Measurements from ENCODE around the gene CPNE9.
A peak's percentile ranks its signal among the peaks of the same experiment; 100 is the strongest.

CPNE9 gene

DNA sequence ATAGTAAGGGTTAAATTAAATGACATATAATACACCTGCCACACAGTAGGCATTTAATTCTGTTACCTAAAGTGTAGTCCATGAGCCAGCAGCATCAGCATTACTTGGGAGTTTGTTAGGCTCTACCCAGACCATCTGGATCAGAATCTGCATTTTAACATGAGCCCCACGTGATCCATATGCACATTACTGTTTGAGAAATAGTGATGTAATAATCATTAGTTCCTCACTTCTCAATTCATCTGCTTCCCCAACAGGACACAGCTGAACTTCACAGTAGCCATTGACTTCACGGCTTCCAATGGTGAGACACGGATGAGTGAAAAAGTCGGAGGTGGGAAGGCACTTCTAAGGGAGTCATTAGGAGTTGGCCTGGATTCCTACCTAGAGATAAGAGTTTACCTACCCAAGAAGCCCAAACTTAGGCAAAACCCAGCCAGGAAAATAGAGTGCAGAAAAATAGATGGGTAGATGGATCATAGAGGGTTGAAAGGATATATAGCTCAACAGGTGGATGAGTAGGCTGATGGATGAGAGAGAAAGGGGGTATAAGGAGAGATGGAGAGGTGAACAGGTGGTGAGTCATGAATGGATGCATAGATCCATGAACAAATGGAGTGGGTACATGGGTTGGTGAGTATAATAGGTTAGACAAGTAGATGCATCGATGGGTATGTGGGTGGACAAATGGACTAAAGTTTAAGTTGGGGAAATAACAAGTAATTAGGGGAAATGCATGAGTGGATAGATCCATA lies 13.3 kb downstream of the CPNE9 start:
- DNase-seq: no peak

DNA sequence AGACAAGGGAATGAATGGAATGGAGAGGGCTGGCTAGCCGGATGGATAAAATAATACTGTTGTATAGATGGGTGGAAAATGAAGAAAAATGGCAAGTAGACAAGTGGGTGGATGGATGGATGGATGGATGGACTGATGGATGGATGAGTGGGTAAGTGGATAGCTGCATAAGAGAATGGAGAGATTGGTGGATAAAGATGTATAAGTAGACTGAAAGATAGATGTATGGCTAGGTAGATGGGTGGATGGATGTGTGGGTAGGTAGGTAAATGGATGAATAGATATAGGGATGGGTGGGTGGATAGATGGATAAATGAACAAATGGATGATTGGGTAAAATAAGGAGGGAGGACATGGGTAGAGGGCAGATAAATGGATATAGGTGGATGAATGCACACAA lies 13.9 kb downstream of the CPNE9 start:
- DNase-seq: no peak

DNA sequence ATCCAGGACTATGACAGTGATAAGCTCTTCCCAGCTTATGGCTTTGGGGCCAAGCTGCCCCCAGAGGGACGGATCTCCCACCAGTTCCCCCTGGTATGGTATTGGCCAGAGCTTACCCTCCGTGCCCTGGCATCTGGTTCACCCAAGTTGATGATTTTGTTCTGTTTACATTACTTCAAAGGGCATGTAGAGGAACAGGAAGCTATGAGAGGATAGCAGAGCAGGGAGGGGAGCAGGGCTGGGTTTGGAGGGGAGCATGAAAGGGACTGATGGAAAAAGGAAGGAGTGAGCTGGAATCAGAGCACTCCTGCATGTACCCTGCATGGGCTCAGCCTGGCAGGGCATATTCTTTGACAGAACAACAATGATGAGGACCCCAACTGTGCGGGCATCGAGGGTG lies 14.5 kb downstream of the CPNE9 start:
- DNase-seq: no peak

DNA sequence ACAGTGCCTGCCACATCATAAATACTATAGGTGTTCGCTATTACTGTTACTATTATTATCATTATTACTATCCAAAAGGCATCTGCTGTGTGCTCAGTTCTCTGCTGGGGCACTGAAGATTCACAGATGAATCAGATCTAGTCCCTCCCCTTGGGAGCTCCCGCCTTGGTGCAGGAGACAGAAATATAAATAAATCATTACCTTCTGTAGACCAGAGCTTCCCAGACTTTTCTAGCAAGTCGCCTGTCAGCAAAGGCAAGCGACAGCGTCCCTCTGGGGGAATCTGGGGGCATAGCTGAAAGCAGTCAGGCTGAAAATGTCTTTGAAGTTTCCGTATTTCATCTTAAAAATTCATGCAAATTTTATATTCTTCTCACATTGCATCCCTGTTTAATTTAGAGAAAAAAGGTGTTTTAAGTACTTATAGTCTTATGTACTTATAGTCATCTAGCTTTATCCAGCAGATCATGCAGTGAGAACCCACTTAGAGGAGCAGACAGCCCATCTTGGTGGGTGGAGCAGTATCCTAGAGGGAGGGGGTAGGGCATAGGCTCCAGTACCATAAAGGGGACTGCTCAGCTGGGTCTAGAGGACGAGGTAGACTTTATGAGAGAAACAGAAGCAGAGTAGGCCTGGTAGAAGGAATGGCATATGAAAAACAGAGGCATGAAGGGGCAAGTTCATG lies 17.5 kb downstream of the CPNE9 start:
- DNase-seq: no peak

DNA sequence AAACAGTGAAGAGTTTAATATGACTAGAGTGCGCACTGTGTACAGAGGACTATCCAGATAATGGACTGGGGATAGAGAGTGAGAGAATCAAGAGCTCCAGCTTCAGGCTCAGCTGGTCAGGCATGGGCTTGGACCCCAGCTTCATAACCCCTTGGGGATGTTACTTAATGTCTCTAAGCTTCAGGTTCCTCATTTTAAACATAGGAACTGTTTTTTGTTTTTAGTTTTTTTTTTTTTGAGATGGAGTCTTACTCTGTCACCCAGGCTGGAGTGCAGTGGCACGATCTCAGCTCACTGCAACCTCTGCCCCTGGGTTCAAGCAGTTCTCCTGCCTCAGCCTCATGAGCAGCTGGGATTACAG lies 18.0 kb downstream of the CPNE9 start:
- no peak for DNase-seq

DNA sequence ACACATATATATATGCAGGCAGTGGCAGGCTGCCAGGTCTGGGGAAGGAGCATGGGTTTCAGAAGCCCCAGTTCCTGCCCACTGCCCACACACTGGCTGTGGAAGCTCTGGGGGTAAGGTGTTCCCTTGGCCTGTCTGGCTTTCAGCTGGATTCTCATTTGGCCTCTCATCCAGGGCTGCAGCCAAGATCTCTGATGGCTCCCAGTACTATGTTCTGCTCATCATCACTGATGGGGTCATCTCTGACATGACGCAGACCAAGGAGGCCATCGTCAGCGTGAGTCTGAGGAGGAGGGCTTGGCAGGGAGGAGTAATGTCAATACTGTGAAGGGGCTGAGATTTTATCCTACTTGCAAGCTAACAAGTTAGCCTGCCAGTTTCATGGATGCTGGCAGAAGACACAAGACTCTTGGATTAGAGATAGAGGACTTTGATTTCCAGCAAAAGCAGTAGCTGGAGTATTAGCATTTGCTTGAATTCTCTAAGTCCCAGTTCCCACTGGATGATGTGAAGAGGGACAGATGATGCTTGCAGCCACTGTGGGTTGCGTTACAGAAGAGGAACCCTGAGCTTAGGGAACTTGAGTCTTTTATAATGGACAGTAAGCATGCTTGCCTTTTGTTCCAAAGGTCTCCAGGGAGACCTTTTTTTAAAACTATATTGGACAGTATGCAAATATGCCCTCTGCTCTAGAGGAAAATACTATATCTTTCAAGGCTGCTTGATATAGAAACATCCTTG lies 22.3 kb downstream of the CPNE9 start:
- DNase-seq: no peak

DNA sequence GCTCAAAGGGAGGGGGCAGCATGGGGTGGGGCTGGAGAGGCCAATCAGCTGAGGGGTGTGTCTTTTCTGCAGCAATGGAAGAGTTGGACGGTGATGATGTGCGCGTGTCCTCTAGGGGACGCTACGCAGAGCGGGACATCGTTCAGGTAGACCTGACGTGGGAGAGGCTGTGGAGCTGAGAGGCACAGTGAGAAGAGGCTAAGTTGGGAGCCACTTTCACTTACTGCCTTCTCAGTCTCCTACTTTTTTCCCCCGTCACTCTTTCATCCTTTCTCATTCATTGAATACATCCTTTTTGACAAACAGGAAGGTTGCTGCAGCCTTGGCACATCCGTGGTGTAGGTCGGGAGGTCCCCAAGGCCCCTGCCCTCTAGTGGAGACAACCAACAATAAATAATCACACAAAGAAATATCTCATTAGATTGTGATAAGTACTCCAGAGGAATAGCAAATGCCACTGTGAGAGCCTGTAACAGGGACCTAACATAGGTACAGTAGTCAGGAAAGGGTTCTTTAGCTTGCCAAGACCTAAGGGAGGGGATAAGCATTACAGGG lies 23.5 kb downstream of the CPNE9 start:
- peak; percentile 71 for DNase-seq

DNA sequence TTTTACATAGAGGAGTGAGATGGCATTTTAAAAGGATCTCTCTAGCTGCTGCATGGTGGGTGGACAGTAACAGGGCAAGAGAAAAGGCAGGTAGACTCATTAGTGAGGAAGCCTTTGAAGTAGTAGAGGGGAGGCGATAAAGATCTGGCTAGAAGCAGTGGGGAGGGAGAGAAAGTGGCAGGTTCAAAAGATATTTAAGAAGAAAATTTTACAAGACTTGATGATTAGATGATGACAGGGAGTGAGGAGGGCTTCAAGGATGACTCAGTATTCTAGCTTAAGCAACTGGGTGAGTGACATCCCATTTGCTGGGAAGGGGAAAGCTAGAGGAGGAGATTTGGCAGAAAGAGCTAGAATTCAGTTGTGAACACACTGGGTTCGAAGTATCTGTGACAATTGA lies 24.1 kb downstream of the CPNE9 start:
- no peak for DNase-seq

DNA sequence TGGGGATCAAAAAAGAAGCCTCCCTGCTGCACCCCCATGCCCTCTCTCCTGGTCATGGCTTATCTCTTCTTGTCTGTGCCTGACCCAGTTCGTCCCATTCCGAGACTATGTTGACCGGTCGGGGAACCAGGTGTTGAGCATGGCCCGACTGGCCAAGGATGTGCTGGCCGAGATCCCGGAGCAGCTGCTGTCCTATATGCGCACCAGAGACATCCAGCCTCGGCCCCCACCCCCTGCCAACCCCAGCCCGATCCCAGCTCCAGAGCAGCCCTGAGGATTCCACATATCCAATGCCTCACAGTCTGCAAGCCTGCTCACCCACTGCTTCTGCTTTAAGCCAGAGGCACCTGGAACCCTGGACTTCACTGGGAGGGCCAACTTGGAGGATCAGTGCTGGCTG lies 25.8 kb downstream of the CPNE9 start:
- DNase-seq: no peak

DNA sequence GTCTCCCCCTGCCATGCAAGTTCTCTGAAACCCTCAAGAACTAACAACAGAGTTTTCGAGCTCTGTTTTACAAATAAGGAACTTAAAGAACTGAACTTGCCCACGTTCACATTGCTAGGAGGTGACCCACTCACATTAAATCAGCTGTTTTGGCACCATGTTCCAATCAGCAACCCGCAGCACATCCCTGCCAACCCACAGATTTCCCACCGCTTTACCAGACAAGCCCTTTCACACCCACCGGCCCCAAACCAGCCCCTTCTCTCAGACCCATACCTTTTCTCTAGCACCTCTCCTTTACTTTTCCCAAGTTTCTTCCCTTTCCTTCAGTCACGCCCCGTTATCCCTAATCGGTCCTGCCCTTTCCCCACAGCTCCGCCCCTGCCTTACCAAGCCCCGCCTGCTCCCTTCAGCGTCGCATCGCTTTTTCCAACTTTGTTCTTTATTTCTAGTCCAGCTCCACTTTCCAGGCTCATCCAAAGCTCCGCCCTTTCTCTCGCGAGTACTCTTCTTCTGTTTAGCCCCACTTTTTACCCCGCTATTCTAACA lies 27.1 kb downstream of the CPNE9 start:
- DNase-seq: no peak

DNA sequence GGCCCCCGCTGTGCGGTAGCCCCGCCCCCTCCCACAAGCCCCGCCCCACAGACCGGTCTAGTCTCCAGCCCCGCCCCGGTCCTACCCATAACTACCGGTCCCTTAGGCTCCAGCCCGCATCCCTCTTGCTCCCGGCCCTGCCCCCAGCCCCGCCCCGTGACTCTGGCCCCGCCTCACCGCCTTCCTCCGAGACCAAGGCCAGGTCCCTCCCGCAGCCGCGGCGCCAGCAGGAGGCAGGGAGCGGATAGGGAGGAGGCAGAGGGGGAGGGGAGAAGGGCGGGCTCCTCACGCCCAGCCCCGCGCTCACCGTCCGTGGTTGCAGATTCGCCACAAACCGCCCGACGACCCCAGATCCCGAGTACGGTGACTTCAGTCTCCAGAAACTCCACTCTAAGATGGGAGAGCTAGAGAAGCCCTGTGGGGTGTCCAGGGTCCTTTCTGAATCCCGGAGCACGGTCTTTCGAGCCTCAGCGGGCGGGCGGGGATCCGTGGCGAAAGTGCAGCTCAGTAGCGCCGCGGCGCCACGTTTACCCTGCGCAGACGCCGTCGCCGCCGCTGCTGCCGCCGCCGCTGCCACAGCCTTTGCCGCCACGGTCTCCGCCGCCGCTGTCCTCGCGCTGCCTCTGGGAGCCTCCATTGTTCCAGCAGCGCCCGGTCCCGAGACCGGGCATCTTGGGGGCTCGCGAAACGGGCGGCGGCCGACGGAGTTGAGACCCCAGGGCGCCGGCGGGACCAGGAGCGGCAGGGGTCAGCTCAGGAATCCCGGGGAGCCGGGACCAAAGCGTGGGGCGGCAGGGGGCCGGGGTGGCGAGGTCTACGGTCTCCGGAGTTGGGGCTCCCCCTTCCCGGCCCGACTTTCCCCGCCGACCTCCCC lies 27.8 kb downstream of the CPNE9 start, which contains the start of gene BRPF1:
Gene BRPF1, plus strand, starts transcription at position 530 of the 874 bp plus-strand sequence. CDS start 2,406 bp downstream, outside the sequence.
- DNase-seq: peak; percentile 99

DNA sequence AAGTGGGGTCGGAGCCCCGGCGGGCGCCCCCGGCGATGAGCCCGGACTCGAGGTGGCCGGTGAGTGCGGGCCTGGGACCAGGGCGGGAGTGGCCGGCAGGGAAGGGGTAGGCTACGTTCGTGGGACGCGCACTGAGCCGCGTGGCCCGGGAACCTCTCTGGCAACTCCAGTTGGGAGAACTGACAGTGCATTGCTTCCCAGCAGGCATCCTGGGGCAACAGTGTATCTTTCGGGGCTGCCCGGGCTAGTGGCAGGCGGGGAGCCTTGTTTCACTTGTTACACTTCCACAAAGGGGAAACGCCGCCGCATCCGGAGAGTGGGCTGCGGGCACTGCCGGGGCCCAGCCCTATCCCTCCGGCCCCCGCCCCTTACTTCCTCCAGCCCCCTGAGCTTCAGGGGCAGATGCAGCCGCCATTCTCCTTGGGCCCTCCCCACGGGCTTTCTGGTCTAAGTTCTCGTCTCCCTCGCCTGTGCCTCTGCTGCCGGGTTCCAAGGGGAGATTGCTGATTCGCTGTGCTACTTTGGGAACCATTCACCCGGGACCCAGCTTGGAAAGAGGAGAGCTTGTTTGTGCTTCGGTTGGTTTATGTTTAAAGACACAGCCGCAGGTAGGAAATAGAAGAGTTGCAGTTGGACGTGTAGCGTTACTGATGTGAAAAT lies 28.6 kb downstream of the CPNE9 start:
- DNase-seq: peak; percentile 61

DNA sequence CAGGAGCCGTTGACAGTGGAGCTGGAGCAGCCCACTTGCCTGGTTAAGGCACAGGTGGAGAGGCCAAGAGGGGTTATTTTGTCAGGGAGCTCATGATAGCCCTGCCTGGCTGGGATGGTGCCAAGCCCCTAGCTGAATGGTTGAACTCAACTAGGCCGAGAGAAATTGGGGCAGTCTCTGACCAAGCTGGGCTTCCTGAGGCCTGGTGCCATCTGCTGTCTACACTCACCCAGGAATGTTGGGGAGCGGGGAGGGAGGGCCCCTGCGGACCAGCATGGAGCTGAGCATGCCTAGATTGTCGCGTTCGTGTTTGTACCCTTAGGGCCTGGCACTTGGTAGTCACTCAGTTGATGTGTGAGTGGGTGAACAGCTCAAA lies 29.1 kb downstream of the CPNE9 start:
- DNase-seq: no peak

DNA sequence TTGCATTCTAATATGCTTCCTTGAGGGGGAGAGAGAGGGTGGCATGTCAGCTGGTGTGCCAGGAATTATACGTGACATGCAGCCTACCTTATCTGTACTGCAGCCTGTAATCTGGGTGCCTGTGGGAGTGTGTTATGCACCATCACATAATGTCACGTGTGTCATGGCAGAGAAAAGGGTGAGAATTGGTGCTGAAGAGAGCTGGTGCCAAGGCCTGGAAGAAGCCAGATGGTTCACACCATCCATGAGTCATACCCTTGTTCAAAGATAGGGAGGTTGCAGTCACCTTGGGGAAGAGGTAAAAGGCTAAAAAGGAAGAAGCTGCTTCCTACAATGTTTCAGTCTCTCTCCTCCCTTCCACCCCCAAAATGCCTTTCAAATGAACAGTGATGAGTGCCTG lies 33.2 kb downstream of the CPNE9 start:
- DNase-seq: no peak

DNA sequence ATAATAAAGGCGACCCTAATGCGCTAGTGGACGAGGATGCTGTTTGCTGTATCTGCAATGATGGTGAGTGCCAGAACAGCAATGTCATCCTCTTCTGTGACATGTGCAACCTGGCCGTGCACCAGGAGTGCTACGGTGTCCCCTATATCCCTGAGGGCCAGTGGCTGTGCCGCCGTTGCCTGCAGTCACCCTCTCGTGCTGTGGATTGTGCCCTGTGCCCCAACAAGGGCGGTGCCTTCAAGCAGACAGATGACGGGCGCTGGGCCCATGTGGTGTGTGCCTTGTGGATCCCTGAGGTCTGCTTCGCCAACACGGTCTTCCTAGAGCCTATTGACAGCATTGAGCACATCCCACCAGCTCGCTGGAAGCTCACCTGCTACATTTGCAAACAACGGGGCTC lies 35.5 kb downstream of the CPNE9 start:
- DNase-seq: no peak

DNA sequence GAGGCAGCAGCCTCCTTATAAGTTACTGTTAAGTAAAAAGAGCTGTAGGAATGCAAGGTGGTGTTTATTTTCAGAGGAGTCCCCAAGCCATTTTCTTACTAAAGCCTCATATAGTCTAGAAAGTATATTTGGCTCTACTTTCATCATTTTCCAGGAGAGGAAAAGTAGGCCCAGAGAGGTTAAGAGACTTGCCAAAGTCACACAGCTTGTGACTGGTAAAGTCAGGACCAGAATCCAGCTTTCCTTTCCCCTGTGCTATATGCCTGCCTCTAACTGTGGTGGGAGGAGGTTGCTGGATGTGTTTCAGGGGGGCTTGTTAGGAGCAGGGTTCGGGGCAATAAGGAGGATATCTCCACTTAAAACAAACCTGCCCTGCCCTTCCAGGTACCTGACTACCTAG lies 38.9 kb downstream of the CPNE9 start:
- no peak for DNase-seq

DNA sequence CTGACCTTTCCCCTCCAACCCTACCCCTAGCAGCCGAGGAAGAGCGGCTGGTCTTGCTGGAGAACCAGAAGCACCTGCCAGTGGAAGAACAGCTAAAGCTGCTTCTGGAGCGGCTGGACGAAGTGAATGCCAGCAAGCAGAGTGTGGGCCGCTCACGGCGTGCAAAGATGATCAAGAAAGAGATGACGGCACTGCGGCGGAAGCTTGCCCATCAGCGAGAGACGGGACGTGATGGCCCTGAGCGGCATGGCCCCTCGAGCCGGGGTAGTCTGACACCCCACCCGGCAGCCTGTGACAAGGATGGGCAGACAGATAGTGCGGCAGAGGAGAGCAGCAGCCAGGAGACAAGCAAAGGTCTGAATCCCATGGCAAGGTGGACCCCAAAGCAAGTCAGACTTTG lies 39.9 kb downstream of the CPNE9 start:
- DNase-seq: no peak

DNA sequence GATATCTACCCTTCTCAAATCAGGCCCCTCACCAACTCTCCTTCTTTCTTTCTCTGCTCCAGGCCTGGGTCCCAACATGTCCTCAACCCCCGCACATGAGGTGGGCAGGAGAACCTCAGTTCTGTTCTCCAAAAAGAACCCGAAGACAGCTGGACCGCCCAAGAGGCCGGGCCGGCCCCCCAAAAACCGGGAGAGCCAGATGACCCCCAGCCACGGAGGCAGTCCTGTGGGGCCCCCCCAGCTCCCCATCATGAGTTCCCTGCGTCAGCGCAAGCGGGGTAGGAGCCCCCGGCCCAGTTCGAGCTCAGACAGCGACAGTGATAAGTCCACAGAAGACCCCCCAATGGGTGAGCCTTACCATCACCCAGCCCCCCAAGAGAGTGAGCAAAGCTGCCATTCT lies 40.5 kb downstream of the CPNE9 start:
- no peak for DNase-seq

DNA sequence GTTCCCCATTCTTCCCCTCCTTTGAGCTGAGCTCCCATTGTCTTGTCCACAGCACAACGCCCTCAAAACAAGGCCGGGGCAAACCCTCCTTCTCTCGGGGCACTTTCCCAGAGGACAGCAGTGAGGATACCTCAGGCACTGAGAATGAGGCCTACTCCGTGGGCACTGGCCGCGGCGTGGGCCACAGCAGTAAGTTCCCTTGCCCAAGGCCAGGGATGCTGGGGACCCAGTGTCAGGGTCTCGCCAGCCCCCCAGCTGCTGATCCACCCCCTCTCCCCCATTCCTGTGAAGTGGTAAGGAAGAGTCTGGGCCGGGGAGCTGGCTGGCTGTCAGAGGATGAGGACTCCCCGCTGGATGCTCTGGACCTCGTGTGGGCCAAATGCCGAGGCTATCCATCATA lies 41.9 kb downstream of the CPNE9 start:
- DNase-seq: no peak

DNA sequence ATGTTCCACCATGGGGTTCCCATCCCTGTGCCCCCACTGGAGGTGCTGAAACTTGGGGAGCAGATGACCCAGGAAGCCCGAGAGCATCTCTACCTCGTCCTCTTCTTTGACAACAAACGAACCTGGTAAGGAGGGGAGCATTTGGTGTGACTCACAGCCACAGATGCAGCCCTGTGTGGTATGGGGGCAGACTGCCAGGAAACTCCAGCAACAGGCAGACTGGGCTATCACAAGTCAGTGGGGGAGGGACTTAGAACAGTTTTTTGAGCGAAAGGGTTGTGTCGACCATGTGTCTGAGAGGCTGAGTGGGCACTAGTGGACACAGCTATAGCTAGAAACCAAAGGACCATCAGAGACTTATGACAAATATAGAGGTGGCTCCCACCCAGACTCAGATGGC lies 42.7 kb downstream of the CPNE9 start:
- peak; percentile 64 for DNase-seq

DNA sequence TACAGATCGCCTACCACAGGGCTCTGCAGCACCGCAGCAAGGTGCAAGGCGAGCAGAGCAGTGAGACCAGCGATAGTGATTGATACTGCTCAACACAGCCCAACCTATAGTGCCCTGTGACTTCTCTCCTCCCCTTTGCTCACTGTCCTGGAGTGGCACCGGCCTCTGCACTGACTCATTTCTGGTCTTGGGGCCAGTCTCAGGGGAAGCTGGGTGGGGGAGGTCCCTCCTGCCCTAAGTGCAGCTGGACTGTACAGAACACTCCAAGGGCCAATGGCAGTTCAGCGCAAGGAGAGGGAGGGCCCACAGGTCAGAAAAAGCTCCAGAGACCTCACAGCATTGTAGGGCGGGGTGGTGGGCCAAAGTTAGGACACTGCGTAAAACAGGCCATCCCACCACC lies 43.6 kb downstream of the CPNE9 start:
- no peak for DNase-seq

DNA sequence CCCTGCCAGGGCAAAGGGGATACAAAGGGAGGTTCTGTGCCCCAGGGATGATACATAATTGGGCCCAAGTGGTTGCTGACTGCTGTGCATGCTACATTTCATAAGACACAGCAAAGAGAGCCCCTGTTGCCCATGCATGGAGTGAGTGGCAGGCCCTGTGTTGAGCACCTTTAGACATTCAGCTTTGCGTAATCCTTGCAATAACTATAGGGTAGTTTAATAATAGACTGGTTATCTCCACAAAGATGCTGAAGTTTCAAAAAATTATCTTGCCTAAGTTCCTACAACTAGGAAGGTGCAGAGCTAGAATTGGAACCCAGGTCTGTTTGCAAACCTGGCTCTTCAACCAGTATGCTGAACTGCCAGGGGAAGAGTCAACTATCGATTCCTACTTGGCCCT lies 44.4 kb downstream of the CPNE9 start:
- no peak for DNase-seq
